Neural progenitor cell (in vitro differentiated cells): ENCODE results near the gene G6PD. TPM values are rescaled to one million over a fixed set of nuclear protein-coding genes. Genes with fewer than 3 reads are reported as not detected.

Experiments
- DNase-seq: peaks from one replicate; pipeline ENCODE4 v3.0.0-alpha.2; 2016; ENCODE audit warnings: low spot score
- H2AFZ ChIP-seq: fragments of 200-600 bp; sonication (generic); replicated peaks from 2 replicates; pipeline ENCODE4 v1.6.1; 2016; ENCODE audit warnings: antibody characterized with exemption
- H3F3A ChIP-seq: fragments of 200-600 bp; sonication (generic); 2 replicates; pipeline ENCODE4 v1.6.1; 2016; ENCODE audit warnings: antibody characterized with exemption, low read depth
- H3K27ac ChIP-seq: fragments of 200-600 bp; sonication (generic); 2 replicates; pipeline ENCODE4 v1.5.1; 2016; ENCODE audit warnings: mild to moderate bottlenecking
- H3K27me3 ChIP-seq: fragments of 200-600 bp; sonication (generic); 2 replicates; pipeline ENCODE4 v1.6.1; 2016; ENCODE audit warnings: mild to moderate bottlenecking, moderate library complexity
- H3K36me3 ChIP-seq: fragments of 200-600 bp; sonication (generic); 2 replicates; pipeline ENCODE4 v1.5.1; 2016
- H3K4me1 ChIP-seq: fragments of 200-600 bp; sonication (generic); 2 replicates; pipeline ENCODE4 v1.6.1; 2016; ENCODE audit warnings: mixed run types
- H3K4me2 ChIP-seq: fragments of 200-600 bp; sonication (generic); 2 replicates; pipeline ENCODE4 v1.6.1; 2016
- H3K4me3 ChIP-seq: fragments of 200-600 bp; sonication (generic); 2 replicates; pipeline ENCODE4 v1.5.1; 2016
- H3K79me2 ChIP-seq: fragments of 200-600 bp; sonication (generic); 2 replicates; pipeline ENCODE4 v1.6.1; 2016; ENCODE audit warnings: low read depth
- H3K9ac ChIP-seq: fragments of 200-600 bp; sonication (generic); 2 replicates; pipeline ENCODE4 v1.6.1; 2016
- H3K9me3 ChIP-seq: fragments of 200-600 bp; sonication (generic); 2 replicates; pipeline ENCODE4 v1.5.1; 2016; ENCODE audit warnings: low read depth
- H4K20me1 ChIP-seq: fragments of 200-600 bp; sonication (generic); 2 replicates; pipeline ENCODE4 v1.6.1; 2016; ENCODE audit warnings: low read depth
- H3K27ac Mint-ChIP-seq: 3 replicates; pipeline ENCODE4 v1.8.0; 2021; ENCODE audit warnings: mixed read lengths
- H3K27me3 Mint-ChIP-seq: 2 replicates; pipeline ENCODE4 v1.8.0; 2022; ENCODE audit warnings: low read depth, mild to moderate bottlenecking, inconsistent platforms, moderate library complexity, mixed read lengths; ENCODE audit not compliant: insufficient read depth
- H3K36me3 Mint-ChIP-seq: 3 replicates; pipeline ENCODE4 v1.8.0; 2021; ENCODE audit warnings: mixed read lengths
- H3K4me1 Mint-ChIP-seq: 3 replicates; pipeline ENCODE4 v1.8.0; 2021; ENCODE audit warnings: mixed read lengths
- H3K4me3 Mint-ChIP-seq: 3 replicates; pipeline ENCODE4 v1.8.0; 2021; ENCODE audit warnings: mild to moderate bottlenecking, moderate library complexity, mixed read lengths
- H3K9me3 Mint-ChIP-seq: 3 replicates; pipeline ENCODE4 v1.8.0; 2020; ENCODE audit warnings: mixed read lengths
- EZH2 ChIP-seq: fragments of 200-600 bp; sonication (generic); IDR thresholded peaks from 2 replicates; pipeline ENCODE4 v1.6.1; 2017; ENCODE audit warnings: antibody characterized with exemption, mild to moderate bottlenecking, moderate library complexity
- EZH2phosphoT487 ChIP-seq: fragments of 200-600 bp; sonication (generic); IDR thresholded peaks from 2 replicates; pipeline ENCODE4 v1.6.1; 2017; ENCODE audit warnings: antibody characterized with exemption
- total RNA-seq: library from RNA; depleted of rRNA; stranded (reverse); fragments of >200 nt; gene quantifications from 2 replicates; pipeline ENCODE4 v1.2.3, GENCODE V29; 2015; ENCODE audit warnings: low replicate concordance
- TF ChIP-seq, protein P1 (sequence below): fragments of 200-600 bp; sonication (generic); IDR thresholded peaks from 2 replicates; pipeline ENCODE4 v1.5.1; 2017; ENCODE audit warnings: antibody characterized with exemption, mild to moderate bottlenecking

Gene G6PD
- total RNA-seq, 1 donor from 2014 or later = 21.6 TPM

DNA sequence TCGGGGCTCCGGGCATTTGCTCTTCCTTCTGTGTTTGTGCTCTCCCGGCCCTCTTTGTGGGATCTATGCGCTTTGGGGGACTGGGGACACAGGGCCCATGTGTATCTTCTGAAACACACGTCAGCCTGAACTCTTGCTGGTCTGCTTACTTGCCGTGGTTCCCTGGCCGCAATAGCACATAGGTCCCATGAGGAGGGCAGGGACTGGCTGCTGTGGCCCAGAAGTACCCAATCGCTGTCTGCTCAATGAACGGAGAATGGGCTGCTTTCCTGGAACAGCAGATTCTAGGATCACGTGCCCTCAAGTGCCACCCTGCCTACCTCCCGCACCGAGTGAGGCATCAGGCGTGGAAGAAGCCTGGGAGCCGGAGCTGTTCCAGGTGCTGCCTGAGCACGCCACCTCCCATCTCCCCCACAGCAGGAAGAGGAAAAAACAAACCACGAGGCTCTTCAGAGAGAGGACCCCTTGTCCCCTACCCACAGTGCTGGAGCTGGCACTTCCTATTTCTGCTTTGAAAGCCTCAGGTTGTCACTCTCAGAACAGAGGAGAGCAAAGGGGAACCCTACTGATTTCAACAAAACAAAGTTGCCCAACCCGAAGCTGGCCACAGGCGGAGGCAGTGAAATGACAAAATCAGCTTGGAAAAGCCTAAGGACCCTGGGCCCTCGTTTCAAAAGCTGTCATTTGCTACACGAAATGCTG is 3.8 kb downstream of the G6PD start:
- Mint-ChIP-seq H3K27me3 (peaks cover 5% of the 10 kb centered on the region), H3K27ac (no peak overlapping the region), H3K36me3 (peaks cover 7% of the 10 kb centered on the region), H3K4me3 (peak overlapping the region; percentile 15), H3K9me3 (peaks cover 21% of the 10 kb centered on the region), H3K4me1 (peaks cover 8% of the 10 kb centered on the region)
- Histone ChIP-seq H3K4me3 (no peak overlapping the region), H2AFZ (no peak overlapping the region), H4K20me1 (no peaks in the 10 kb centered on the region), H3K27me3 (no peaks in the 10 kb centered on the region), H3K36me3 (no peaks in the 10 kb centered on the region), H3K9me3 (no peaks in the 10 kb centered on the region), H3K79me2 (peaks cover 10% of the 10 kb centered on the region), H3K4me2 (no peak overlapping the region), H3K9ac (no peak overlapping the region), H3K27ac (no peak overlapping the region), H3F3A (no peaks in the 10 kb centered on the region), H3K4me1 (no peaks in the 10 kb centered on the region)
- no peak for DNase-seq
- TF ChIP-seq EZH2phosphoT487 = no peak
- TF ChIP-seq, protein P1, sequence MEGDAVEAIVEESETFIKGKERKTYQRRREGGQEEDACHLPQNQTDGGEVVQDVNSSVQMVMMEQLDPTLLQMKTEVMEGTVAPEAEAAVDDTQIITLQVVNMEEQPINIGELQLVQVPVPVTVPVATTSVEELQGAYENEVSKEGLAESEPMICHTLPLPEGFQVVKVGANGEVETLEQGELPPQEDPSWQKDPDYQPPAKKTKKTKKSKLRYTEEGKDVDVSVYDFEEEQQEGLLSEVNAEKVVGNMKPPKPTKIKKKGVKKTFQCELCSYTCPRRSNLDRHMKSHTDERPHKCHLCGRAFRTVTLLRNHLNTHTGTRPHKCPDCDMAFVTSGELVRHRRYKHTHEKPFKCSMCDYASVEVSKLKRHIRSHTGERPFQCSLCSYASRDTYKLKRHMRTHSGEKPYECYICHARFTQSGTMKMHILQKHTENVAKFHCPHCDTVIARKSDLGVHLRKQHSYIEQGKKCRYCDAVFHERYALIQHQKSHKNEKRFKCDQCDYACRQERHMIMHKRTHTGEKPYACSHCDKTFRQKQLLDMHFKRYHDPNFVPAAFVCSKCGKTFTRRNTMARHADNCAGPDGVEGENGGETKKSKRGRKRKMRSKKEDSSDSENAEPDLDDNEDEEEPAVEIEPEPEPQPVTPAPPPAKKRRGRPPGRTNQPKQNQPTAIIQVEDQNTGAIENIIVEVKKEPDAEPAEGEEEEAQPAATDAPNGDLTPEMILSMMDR = no peak
- TF ChIP-seq EZH2 = no peak

DNA sequence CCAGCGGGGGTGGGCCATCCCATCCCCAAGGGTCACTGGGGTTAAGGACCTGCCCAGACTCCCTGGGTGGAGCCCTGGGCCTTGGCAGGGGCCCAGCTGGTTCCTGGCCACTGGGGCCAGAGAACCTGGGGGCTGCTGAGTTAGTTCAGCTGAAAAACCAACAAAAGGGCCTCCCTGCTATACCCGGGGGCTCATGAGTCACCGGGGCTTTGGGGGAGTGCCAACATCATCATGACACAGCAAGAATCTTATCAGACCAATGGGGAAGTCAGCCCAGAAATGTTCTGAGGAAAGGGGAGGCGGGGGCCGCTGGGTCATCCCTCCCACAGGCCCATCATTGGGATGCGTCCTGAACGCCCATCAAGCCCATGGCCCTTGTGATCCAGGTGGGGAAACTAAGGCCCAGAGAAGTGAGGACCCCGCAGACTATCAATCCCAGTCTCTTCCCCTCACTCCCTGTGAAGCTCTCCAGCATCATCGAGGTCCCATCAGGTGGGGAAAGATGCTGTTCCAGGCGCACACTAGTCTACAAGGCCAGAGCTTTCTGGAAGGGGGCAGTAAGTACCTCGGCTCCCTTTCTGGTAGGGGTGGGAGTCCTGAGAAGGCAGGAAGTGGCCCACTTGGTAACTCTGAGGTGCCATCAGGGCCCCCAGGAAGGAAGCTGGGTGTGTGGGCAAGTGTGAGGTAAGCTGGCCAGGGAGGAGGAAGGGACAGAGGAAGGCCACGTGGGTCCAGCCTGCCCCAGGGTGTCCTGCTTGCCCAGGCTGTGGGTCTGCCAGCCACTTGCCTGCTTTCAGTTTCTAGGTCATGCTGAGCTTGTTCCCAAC is 4.5 kb downstream of the G6PD start:
- Histone ChIP-seq H2AFZ (no peak overlapping the region), H3K9ac (no peak overlapping the region), H3K4me3 (no peak overlapping the region), H3K4me2 (no peak overlapping the region), H3F3A (no peaks in the 10 kb centered on the region), H3K9me3 (no peaks in the 10 kb centered on the region), H3K4me1 (no peaks in the 10 kb centered on the region), H3K27me3 (no peaks in the 10 kb centered on the region), H3K27ac (no peak overlapping the region), H4K20me1 (no peaks in the 10 kb centered on the region), H3K79me2 (peaks cover 8% of the 10 kb centered on the region), H3K36me3 (no peaks in the 10 kb centered on the region)
- H3K27me3 Mint-ChIP-seq = peaks cover 7% of the 10 kb centered on the region
- peaks cover 7% of the 10 kb centered on the region for H3K36me3 Mint-ChIP-seq
- DNase-seq = no peak
- peaks cover 18% of the 10 kb centered on the region for H3K9me3 Mint-ChIP-seq
- H3K4me3 Mint-ChIP-seq = no peak overlapping the region
- no peak overlapping the region for H3K27ac Mint-ChIP-seq
- peaks cover 8% of the 10 kb centered on the region for H3K4me1 Mint-ChIP-seq
- TF ChIP-seq EZH2phosphoT487 = no peak
- no peak for TF ChIP-seq EZH2
- TF ChIP-seq, protein P1 = no peak

DNA sequence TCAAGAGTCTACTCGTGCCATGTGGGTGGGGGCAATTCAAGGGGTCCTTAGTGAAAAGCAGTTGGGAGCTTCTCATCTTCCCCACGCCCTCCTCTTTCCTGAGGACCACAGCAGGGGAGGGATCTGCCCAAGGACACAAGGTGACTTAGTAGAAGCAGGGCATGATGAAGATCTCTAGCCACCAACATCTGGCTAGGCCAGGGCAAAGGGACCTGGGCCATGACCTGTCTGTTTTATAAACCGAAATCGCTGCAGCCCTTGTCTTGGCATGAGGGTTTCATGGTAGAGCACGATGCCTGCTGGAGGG is 5.1 kb downstream of the G6PD start:
- H3K4me1 Mint-ChIP-seq = peaks cover 8% of the 10 kb centered on the region
- H3K9me3 ChIP-seq = no peaks in the 10 kb centered on the region
- peaks cover 7% of the 10 kb centered on the region for H3K27me3 Mint-ChIP-seq
- DNase-seq = no peak
- H3K79me2 ChIP-seq = peaks cover 8% of the 10 kb centered on the region
- no peak overlapping the region for H3K27ac ChIP-seq
- no peak for TF ChIP-seq EZH2
- no peaks in the 10 kb centered on the region for H3F3A ChIP-seq
- no peaks in the 10 kb centered on the region for H4K20me1 ChIP-seq
- H3K36me3 Mint-ChIP-seq = peaks cover 7% of the 10 kb centered on the region
- H3K27me3 ChIP-seq = no peaks in the 10 kb centered on the region
- H3K27ac Mint-ChIP-seq = no peak overlapping the region
- H3K36me3 ChIP-seq = no peaks in the 10 kb centered on the region
- peaks cover 18% of the 10 kb centered on the region for H3K9me3 Mint-ChIP-seq
- no peak overlapping the region for H3K4me3 Mint-ChIP-seq
- no peak overlapping the region for H2AFZ ChIP-seq
- no peaks in the 10 kb centered on the region for H3K4me1 ChIP-seq
- no peak overlapping the region for H3K4me2 ChIP-seq
- no peak overlapping the region for H3K9ac ChIP-seq
- H3K4me3 ChIP-seq = no peak overlapping the region
